HuH-7.5 (cell line): ENCODE measurements around the gene MRTO4.
"Not testable (repeated sequence)": the region's sequence is repeated elsewhere in the genome, so short reads cannot be mapped to it uniquely, and the experiment has no call there.

Source experiments
- DNase-seq: peaks from one replicate; pipeline ENCODE4 v3.0.0; 2011; ENCODE audit warnings: low spot score

The MRTO4 gene

GRCh38 chr1:19222979-19223824, 28.4 kb upstream of the MRTO4 start:
- no peak for DNase-seq

GRCh38 chr1:19229229-19229628, 22.4 kb upstream of the MRTO4 start:
- DNase-seq, result no peak

- DNase-seq, result no peak
Measured at GRCh38 chr1:19229828-19230325, 21.7 kb upstream of the MRTO4 start.

GRCh38 chr1:19231736-19232523, 19.7 kb upstream of the MRTO4 start:
- not testable (repeated sequence) for DNase-seq

GRCh38 chr1:19232524-19232846, 19.1 kb upstream of the MRTO4 start:
- no peak for DNase-seq

- no peak for DNase-seq
Measured at GRCh38 chr1:19234224-19234623, 17.4 kb upstream of the MRTO4 start.

GRCh38 chr1:19239876-19240275, 11.7 kb upstream of the MRTO4 start:
- DNase-seq, result no peak

GRCh38 chr1:19240673-19241538, 10.7 kb upstream of the MRTO4 start:
- peak; percentile 58 for DNase-seq

- peak; percentile 44 for DNase-seq
Measured at GRCh38 chr1:19250629-19251304, 838 bp upstream of the MRTO4 start.

- DNase-seq, result no peak
Measured at GRCh38 chr1:19254416-19254815, 2.8 kb downstream of the MRTO4 start.

- no peak for DNase-seq
Measured at GRCh38 chr1:19255288-19255687, 3.7 kb downstream of the MRTO4 start.

- not testable (repeated sequence) for DNase-seq
Measured at GRCh38 chr1:19256301-19256700, 4.7 kb downstream of the MRTO4 start.

GRCh38 chr1:19257178-19257914, 5.7 kb downstream of the MRTO4 start:
- DNase-seq, result no peak

- no peak for DNase-seq
Measured at GRCh38 chr1:19258353-19258752, 6.7 kb downstream of the MRTO4 start.

GRCh38 chr1:19260211-19261138, 8.9 kb downstream of the MRTO4 start:
- DNase-seq, result no peak

GRCh38 chr1:19262047-19262446, 10.4 kb downstream of the MRTO4 start:
- no peak for DNase-seq

GRCh38 chr1:19262744-19263143, 11.1 kb downstream of the MRTO4 start:
- no peak for DNase-seq

- DNase-seq, result no peak
Measured at GRCh38 chr1:19268445-19268844, 16.8 kb downstream of the MRTO4 start.

- DNase-seq, result not testable (repeated sequence)
Measured at GRCh38 chr1:19269427-19270342, 18.1 kb downstream of the MRTO4 start.
